MM.1S (cell line): Measurements from ENCODE around the gene VWA1.
"Not testable (repeated sequence)": the region's sequence is repeated elsewhere in the genome, so short reads cannot be mapped to it uniquely, and the experiment has no call there.

ENCODE experiments used
- DNase-seq: peaks from one replicate; pipeline ENCODE4 v3.0.0-alpha.2; 2015
- H2AFZ ChIP-seq: fragments of 300-600 bp; sonication (generic); 2 replicates; pipeline ENCODE4 v1.6.0; 2016; ENCODE audit warnings: antibody characterized with exemption, low read length
- H3F3A ChIP-seq: fragments of 300-600 bp; sonication (generic); 2 replicates; pipeline ENCODE4 v1.6.1; 2016; ENCODE audit warnings: mild to moderate bottlenecking, antibody characterized with exemption, low read length, moderate library complexity, mixed read lengths; ENCODE audit not compliant: insufficient read depth
- H3K27ac ChIP-seq: fragments of 300-600 bp; sonication (generic); 2 replicates; pipeline ENCODE4 v1.5.1; 2016; ENCODE audit warnings: mild to moderate bottlenecking, low read length
- H3K27me3 ChIP-seq: fragments of 300-600 bp; sonication (generic); replicated peaks from 2 replicates; pipeline ENCODE4 v1.6.0; 2016; ENCODE audit warnings: low read length; ENCODE audit not compliant: insufficient read depth
- H3K36me3 ChIP-seq: fragments of 300-600 bp; sonication (generic); replicated peaks from 2 replicates; pipeline ENCODE4 v1.6.1; 2016; ENCODE audit warnings: mild to moderate bottlenecking, low read length, mixed read lengths; ENCODE audit not compliant: insufficient read depth
- H3K4me1 ChIP-seq: fragments of 300-600 bp; sonication (generic); 2 replicates; pipeline ENCODE4 v1.6.1; 2016; ENCODE audit warnings: low read length, mixed read lengths
- H3K4me2 ChIP-seq: fragments of 300-600 bp; sonication (generic); 2 replicates; pipeline ENCODE4 v1.6.0; 2016; ENCODE audit warnings: low read depth, low read length
- H3K4me3 ChIP-seq: fragments of 300-600 bp; sonication (generic); 2 replicates; pipeline ENCODE4 v1.5.1; 2016; ENCODE audit warnings: low read length, mixed read lengths
- H3K79me2 ChIP-seq: fragments of 300-600 bp; sonication (generic); 2 replicates; pipeline ENCODE4 v1.6.1; 2016; ENCODE audit warnings: mixed run types, low read length, mixed read lengths
- H3K9ac ChIP-seq: fragments of 300-600 bp; sonication (generic); 2 replicates; pipeline ENCODE4 v1.6.1; 2016; ENCODE audit warnings: low read length, mixed read lengths
- H3K9me2 ChIP-seq: fragments of 300-600 bp; sonication (generic); replicated peaks from 2 replicates; pipeline ENCODE4 v1.6.1; 2016; ENCODE audit warnings: mild to moderate bottlenecking, low read length, mixed read lengths; ENCODE audit not compliant: insufficient read depth
- H3K9me3 ChIP-seq: fragments of 300-600 bp; sonication (generic); replicated peaks from 2 replicates; pipeline ENCODE4 v1.6.1; 2016; ENCODE audit warnings: mild to moderate bottlenecking, low read length, mixed read lengths; ENCODE audit not compliant: insufficient read depth
- H4K20me1 ChIP-seq: fragments of 300-600 bp; sonication (generic); 2 replicates; pipeline ENCODE4 v1.6.1; 2016; ENCODE audit warnings: mild to moderate bottlenecking, low read length, moderate library complexity, mixed read lengths; ENCODE audit not compliant: insufficient read depth
- EZH2 ChIP-seq: fragments of 300-600 bp; sonication (generic); optimal IDR thresholded peaks from 2 replicates; pipeline ENCODE3; 2017; ENCODE audit warnings: low read depth, mild to moderate bottlenecking, antibody characterized with exemption, low read length, mixed read lengths
- EZH2phosphoT487 ChIP-seq: fragments of 300-600 bp; sonication (generic); IDR thresholded peaks from 2 replicates; pipeline ENCODE4 v1.6.1; 2018; ENCODE audit warnings: antibody characterized with exemption, low read length
- TF ChIP-seq, protein P1 (sequence below): fragments of 300-600 bp; sonication (generic); IDR thresholded peaks from 2 replicates; pipeline ENCODE4 v1.5.1; 2016; ENCODE audit warnings: antibody characterized with exemption, low read length, mixed read lengths

Gene VWA1

DNA sequence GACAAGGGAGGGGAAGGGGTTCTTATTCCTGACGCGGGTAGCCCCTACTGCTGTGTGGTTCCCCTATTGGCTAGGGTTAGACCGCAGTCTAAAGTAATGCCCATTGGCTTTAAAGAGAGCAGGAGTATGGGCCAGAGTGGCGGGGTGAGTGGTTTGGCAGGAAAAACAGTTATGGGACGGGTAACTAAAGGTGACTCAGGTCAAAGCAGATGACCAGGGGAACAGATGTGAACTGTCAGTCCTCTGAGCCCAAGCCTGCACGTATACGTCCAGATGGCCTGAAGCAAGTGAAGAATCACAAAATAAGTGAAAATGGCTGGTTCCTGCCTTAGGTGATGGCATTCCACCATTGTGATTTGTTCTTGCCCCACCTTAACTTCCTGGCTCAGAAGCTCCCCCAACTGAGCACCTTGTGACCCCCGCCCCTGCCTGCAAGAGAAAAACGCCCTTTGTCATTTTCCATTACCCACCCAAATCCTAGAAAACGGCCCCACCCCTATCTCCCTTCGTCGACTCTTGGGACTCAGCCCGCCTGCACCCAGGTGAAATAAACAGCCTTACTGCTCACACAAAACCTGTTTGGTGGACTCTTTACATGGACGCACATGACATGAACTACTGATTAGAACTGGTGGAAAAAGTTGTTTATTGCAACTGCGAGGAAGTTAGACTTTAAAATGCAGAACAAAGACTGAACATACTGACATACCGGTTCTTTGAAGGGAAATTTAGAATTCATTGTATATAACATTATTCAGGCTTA, 35.3 kb downstream of the VWA1 start:
- no peak for TF ChIP-seq EZH2phosphoT487
- no peak for TF ChIP-seq EZH2
- TF ChIP-seq, protein P1, sequence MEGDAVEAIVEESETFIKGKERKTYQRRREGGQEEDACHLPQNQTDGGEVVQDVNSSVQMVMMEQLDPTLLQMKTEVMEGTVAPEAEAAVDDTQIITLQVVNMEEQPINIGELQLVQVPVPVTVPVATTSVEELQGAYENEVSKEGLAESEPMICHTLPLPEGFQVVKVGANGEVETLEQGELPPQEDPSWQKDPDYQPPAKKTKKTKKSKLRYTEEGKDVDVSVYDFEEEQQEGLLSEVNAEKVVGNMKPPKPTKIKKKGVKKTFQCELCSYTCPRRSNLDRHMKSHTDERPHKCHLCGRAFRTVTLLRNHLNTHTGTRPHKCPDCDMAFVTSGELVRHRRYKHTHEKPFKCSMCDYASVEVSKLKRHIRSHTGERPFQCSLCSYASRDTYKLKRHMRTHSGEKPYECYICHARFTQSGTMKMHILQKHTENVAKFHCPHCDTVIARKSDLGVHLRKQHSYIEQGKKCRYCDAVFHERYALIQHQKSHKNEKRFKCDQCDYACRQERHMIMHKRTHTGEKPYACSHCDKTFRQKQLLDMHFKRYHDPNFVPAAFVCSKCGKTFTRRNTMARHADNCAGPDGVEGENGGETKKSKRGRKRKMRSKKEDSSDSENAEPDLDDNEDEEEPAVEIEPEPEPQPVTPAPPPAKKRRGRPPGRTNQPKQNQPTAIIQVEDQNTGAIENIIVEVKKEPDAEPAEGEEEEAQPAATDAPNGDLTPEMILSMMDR = no peak
- Histone ChIP-seq H3K9me2 (no peaks in the 10 kb centered on the region), H3F3A (peaks cover 11% of the 10 kb centered on the region), H3K4me2 (peak overlapping the region; percentile 80), H3K4me1 (no peaks in the 10 kb centered on the region), H3K36me3 (no peaks in the 10 kb centered on the region), H3K4me3 (peak overlapping the region; percentile 82), H3K27me3 (no peaks in the 10 kb centered on the region), H3K27ac (peak overlapping the region; percentile 63), H4K20me1 (no peaks in the 10 kb centered on the region; the same call in 1 of the 2 replicates), H3K9ac (peak overlapping the region; percentile 77), H2AFZ (peak overlapping the region; percentile 80), H3K9me3 (no peaks in the 10 kb centered on the region), H3K79me2 (peaks cover 42% of the 10 kb centered on the region)
- peak; percentile 31 for DNase-seq

DNA sequence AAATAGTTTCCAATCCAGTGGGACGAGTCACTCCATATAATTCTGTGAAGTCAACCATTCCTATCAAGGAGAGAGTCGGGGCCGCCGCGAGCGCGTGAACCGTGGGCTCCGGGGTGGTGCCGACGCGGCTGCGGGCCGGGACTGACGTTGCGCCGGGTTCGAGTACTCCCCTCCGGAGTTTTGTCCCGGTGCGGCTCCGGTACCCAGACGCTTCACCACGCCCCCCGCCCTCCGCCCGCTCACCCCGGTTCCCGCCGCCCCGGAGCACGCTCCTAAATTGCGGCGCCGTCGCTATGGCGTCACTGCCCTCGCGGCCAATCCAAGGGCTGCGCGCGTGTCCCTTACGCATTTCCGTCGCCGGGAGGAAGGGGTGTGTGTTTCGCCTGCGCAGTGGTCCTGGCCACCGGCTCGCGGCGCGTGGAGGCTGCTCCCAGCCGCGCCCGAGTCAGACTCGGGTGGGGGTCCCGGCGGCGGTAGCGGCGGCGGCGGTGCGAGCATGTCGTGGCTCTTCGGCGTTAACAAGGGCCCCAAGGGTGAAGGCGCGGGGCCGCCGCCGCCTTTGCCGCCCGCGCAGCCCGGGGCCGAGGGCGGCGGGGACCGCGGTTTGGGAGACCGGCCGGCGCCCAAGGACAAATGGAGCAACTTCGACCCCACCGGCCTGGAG, 36.0 kb downstream of the VWA1 start, which contains the start of gene ATAD3B:
Gene ATAD3B, plus strand, starts transcription at position 377 of the 664 bp plus-strand sequence. Its CDS starts 120 bp downstream, at position 497.
- Histone ChIP-seq H3K27ac (peak within 1 kb of the TSS; percentile 63), H3K4me1 (no peaks in the 10 kb centered on the region), H4K20me1 (no peaks in the 10 kb centered on the region; the same call in 1 of the 2 replicates), H3K9ac (peak within 1 kb of the TSS; percentile 77), H3F3A (peaks cover 11% of the 10 kb centered on the region), H3K9me3 (no peaks in the 10 kb centered on the region), H3K4me2 (peak within 1 kb of the TSS; percentile 87), H3K36me3 (no peaks in the 10 kb centered on the region), H3K4me3 (peak within 1 kb of the TSS; percentile 82), H3K79me2 (peaks cover 42% of the 10 kb centered on the region), H2AFZ (peak within 1 kb of the TSS; percentile 80), H3K9me2 (no peaks in the 10 kb centered on the region), H3K27me3 (no peaks in the 10 kb centered on the region)
- TF ChIP-seq, protein P1 = no peak
- no peak for TF ChIP-seq EZH2phosphoT487
- TF ChIP-seq EZH2 = no peak
- peak; percentile 95 for DNase-seq

DNA sequence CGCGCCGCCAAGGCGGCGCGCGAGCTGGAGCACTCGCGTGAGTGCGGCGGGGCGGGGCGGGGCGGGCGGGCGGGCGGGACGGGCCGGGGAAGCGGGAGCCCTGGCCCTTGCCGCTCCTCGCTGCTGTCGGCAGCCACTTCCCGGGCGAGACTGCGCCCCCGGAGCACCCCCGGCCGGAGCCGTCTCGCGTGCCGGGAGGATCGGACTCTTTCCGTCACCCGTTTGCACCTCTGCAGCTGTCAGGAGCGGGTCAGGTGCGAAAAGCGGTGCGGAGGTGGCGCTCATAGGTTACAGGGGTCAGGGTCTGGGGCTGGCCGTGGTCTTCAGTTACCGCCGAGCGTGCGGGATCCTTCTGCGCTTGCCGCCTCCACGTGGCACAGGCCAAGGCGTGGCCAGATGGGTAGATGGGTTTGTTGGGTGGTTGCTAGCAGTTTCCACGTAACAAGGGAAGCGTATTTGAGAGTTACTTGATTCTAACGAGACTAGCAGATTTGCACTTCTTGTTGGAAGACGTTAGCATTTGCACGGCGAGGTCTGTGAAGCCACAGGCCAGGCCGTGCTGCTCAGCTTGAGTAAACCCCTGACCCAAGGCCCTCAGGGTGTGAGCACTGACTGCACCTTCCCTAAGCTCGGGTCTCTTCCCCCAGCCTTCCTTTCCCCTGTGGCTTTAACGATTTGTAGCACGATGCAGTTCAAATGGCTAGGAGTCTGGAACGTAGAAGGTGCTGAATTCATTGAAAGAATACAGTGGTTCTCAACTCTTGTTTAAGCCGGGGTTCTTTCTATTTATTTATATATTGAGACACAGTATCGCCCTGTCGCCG, 36.8 kb downstream of the VWA1 start:
- not testable (repeated sequence) for H3K9me2 ChIP-seq, H2AFZ ChIP-seq, H4K20me1 ChIP-seq, DNase-seq, H3K36me3 ChIP-seq, H3K27me3 ChIP-seq, H3K4me1 ChIP-seq, H3K9me3 ChIP-seq
- H3K4me3 ChIP-seq = peak overlapping the region; percentile 80
- peak overlapping the region; percentile 87 for H3K4me2 ChIP-seq
- peak overlapping the region; percentile 66 for H3K9ac ChIP-seq
- H3F3A ChIP-seq = peaks cover 11% of the 10 kb centered on the region
- H3K79me2 ChIP-seq = peaks cover 48% of the 10 kb centered on the region
- H3K27ac ChIP-seq = peak overlapping the region; percentile 29; the same call in 1 of the 2 replicates

DNA sequence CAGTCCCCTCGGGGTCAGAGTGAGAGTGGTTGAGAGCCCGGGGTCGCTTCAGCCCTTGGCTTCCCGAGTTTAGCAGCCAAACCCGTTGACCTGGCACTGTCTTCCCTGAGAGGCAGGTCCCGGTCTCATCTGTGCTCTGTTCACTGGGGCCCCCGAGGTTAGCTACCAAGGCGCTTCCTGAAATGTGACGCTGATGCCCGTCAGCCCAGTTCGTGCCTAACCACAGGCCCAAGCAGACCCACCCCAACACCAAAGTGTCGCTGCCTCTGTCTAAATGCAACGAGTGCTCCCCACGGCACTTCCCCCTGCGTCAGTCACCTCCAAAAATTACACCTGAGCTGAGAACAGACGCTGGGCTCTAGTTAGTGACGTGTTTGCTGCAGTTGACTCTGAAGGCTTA, 40.5 kb downstream of the VWA1 start:
- not testable (repeated sequence) for H3K9me3 ChIP-seq, H3K27me3 ChIP-seq, H3K4me1 ChIP-seq, H3K9ac ChIP-seq, H3K9me2 ChIP-seq, H3K4me2 ChIP-seq, H4K20me1 ChIP-seq, DNase-seq, H2AFZ ChIP-seq, H3K4me3 ChIP-seq, H3K27ac ChIP-seq, H3F3A ChIP-seq, H3K36me3 ChIP-seq
- H3K79me2 ChIP-seq = peaks cover 61% of the 10 kb centered on the region
